WI38 (cell line): ENCODE results near the gene EVA1A.

Experiments used
- H3K4me3 ChIP-seq: 2 replicates; pipeline ENCODE4 v1.5.1; 2011; ENCODE audit warnings: low read depth, mild to moderate bottlenecking, control low read depth, low read length
- CTCF ChIP-seq: IDR thresholded peaks from 2 replicates; pipeline ENCODE4 v1.5.1; 2012; ENCODE audit warnings: low read depth, mild to moderate bottlenecking, control low read depth, low read length

The EVA1A gene

GRCh38 chr2:75557474-75558133 lies 3.1 kb downstream of the EVA1A start:
- no peak overlapping the region for H3K4me3 ChIP-seq
- no peak for TF ChIP-seq CTCF

- H3K4me3 ChIP-seq, result no peak overlapping the region
- TF ChIP-seq CTCF, result no peak
These were observed 3.9 kb downstream of the EVA1A start for GRCh38 chr2:75556679-75557366.

GRCh38 chr2:75555701-75556100 lies 5.0 kb downstream of the EVA1A start:
- no peak overlapping the region for H3K4me3 ChIP-seq

GRCh38 chr2:75553935-75554531 lies 6.7 kb downstream of the EVA1A start:
- H3K4me3 ChIP-seq, result no peak overlapping the region
- no peak for TF ChIP-seq CTCF

More at GRCh38 chr2:75555701-75556100, 5.0 kb downstream of the EVA1A start:
- TF ChIP-seq CTCF, result no peak

GRCh38 chr2:75552222-75552621 lies 8.5 kb downstream of the EVA1A start:
- no peak overlapping the region for H3K4me3 ChIP-seq
- no peak for TF ChIP-seq CTCF

GRCh38 chr2:75551434-75551833 lies 9.3 kb downstream of the EVA1A start:
- no peak for TF ChIP-seq CTCF
- no peak overlapping the region for H3K4me3 ChIP-seq
